Endodermal cell (in vitro differentiated cells): ENCODE data around the gene TMF1. TPM values are rescaled to one million over a fixed set of nuclear protein-coding genes. Genes with fewer than 3 reads are reported as not detected.

Source experiments
- DNase-seq: peaks from one replicate; pipeline ENCODE4 v3.0.0-alpha.2; 2017
- H3K27ac ChIP-seq: 2 replicates; pipeline ENCODE4 v1.5.1; 2013; ENCODE audit warnings: mild to moderate bottlenecking, low read depth, low read length, moderate library complexity
- H3K27me3 ChIP-seq: 2 replicates; pipeline ENCODE4 v1.6.1; 2013; ENCODE audit warnings: mild to moderate bottlenecking, low read length, moderate library complexity; ENCODE audit not compliant: insufficient read depth, control insufficient read depth, poor library complexity, severe bottlenecking
- H3K36me3 ChIP-seq: 2 replicates; pipeline ENCODE4 v1.7.0; 2013; ENCODE audit warnings: mild to moderate bottlenecking, low read length, moderate library complexity; ENCODE audit not compliant: control insufficient read depth, insufficient read depth
- H3K4me1 ChIP-seq: one replicate; pipeline ENCODE4 v1.7.0; 2013; ENCODE audit warnings: low read length; ENCODE audit not compliant: control insufficient read depth, insufficient read depth
- H3K4me3 ChIP-seq: 2 replicates; pipeline ENCODE4 v1.5.1; 2013; ENCODE audit warnings: mild to moderate bottlenecking, low read length, moderate library complexity
- H3K9ac ChIP-seq: 2 replicates; pipeline ENCODE4 v1.6.1; 2013; ENCODE audit warnings: mild to moderate bottlenecking, low read length, moderate library complexity; ENCODE audit not compliant: poor library complexity, severe bottlenecking; ENCODE audit errors: extremely low read depth
- H3K9me3 ChIP-seq: 2 replicates; pipeline ENCODE4 v1.6.1; 2013; ENCODE audit warnings: mild to moderate bottlenecking, low read length, moderate library complexity; ENCODE audit not compliant: control insufficient read depth
- H3K27ac Mint-ChIP-seq: 2 replicates; pipeline ENCODE4 v1.8.0; 2020; ENCODE audit warnings: mixed read lengths
- H3K27me3 Mint-ChIP-seq: 2 replicates; pipeline ENCODE4 v1.8.0; 2021; ENCODE audit warnings: mild to moderate bottlenecking, mixed read lengths; ENCODE audit not compliant: insufficient read depth
- H3K36me3 Mint-ChIP-seq: 2 replicates; pipeline ENCODE4 v1.8.0; 2020; ENCODE audit warnings: low read depth, mixed read lengths
- H3K4me1 Mint-ChIP-seq: 2 replicates; pipeline ENCODE4 v1.8.0; 2020; ENCODE audit warnings: mixed read lengths
- H3K4me3 Mint-ChIP-seq: 2 replicates; pipeline ENCODE4 v1.8.0; 2020; ENCODE audit warnings: mild to moderate bottlenecking, moderate library complexity, mixed read lengths
- H3K9me3 Mint-ChIP-seq: 2 replicates; pipeline ENCODE4 v1.8.0; 2020; ENCODE audit warnings: mild to moderate bottlenecking, mixed read lengths
- CTCF ChIP-seq: fragments of 200-600 bp; sonication (generic); conservative IDR thresholded peaks from 2 replicates; pipeline ENCODE4 v1.5.0; 2021; ENCODE audit warnings: antibody characterized with exemption, mild to moderate bottlenecking
- WGBS, 2 experiments: methylation state at CpG; one replicate each; pipeline versions ENCODE4 v1.1.5 to v1.1.7; 2013; ENCODE audit warnings: missing lambda C conversion rate in 2 of 2, mixed read lengths in 1 of 2; ENCODE audit not compliant: insufficient coverage in 1 of 2, insufficient read length in 1 of 2; 5-methylcytosine and 5-hydroxymethylcytosine counted together
- total RNA-seq, 2 donors: library from RNA; stranded (reverse); fragmentation: NEBNext Ultra II Directional in 1 of 2; extraction: Animal tissue kit (Norgen Biotek cat#: 25700) in 1 of 2; gene quantifications; 2 replicates in 1 of 2; 3 replicates in 1 of 2; pipeline ENCODE4 v1.2.1, GENCODE V29; 2021

The TMF1 gene
- total RNA-seq, 2 donors from 2014 or later = 25.6 to 31.3 TPM

GRCh38 chr3:69065318-69065964 lies 13.3 kb upstream of the TMF1 start:
- no peak for DNase-seq
- H3K9ac ChIP-seq = no peak overlapping the region
- Mint-ChIP-seq H3K36me3 (peaks cover 34% of the 10 kb centered on the region), H3K27ac (no peak overlapping the region), H3K9me3 (no peaks in the 10 kb centered on the region), H3K4me3 (no peak overlapping the region), H3K4me1 (no peaks in the 10 kb centered on the region), H3K27me3 (no peaks in the 10 kb centered on the region)
- H3K9me3 ChIP-seq = peaks cover 11% of the 10 kb centered on the region
- H3K27me3 ChIP-seq = no peaks in the 10 kb centered on the region
- no peaks in the 10 kb centered on the region for H3K4me1 ChIP-seq
- WGBS, 2 experiments = 94 to 100% methylated on average over 2 to 4 of the region's 6 CpGs
- no peak overlapping the region for H3K27ac ChIP-seq
- TF ChIP-seq CTCF = no peak
- no peak overlapping the region for H3K4me3 ChIP-seq
- H3K36me3 ChIP-seq = peaks cover 56% of the 10 kb centered on the region

- TF ChIP-seq CTCF = no peak
- no peak overlapping the region for H3K27ac ChIP-seq
- H3K9me3 ChIP-seq = peaks cover 11% of the 10 kb centered on the region
- 98% methylated on average over 2 of the region's 2 CpGs; no CpG with 5 or more reads in 1 of the 2 experiments for WGBS, 2 experiments
- no peaks in the 10 kb centered on the region for H3K27me3 ChIP-seq
- DNase-seq = no peak
- no peak overlapping the region for H3K4me3 ChIP-seq
- Mint-ChIP-seq H3K4me3 (no peak overlapping the region), H3K9me3 (no peaks in the 10 kb centered on the region), H3K4me1 (no peaks in the 10 kb centered on the region), H3K27me3 (no peaks in the 10 kb centered on the region), H3K36me3 (peaks cover 46% of the 10 kb centered on the region), H3K27ac (peak overlapping the region; percentile 13)
- H3K36me3 ChIP-seq = peaks cover 66% of the 10 kb centered on the region
- no peak overlapping the region for H3K9ac ChIP-seq
- H3K4me1 ChIP-seq = no peaks in the 10 kb centered on the region
Measured at GRCh38 chr3:69063636-69064035, 11.5 kb upstream of the TMF1 start.

- no peak for TF ChIP-seq CTCF
- Mint-ChIP-seq H3K4me1 (no peaks in the 10 kb centered on the region), H3K27ac (no peak overlapping the region), H3K36me3 (peaks cover 73% of the 10 kb centered on the region), H3K4me3 (no peak overlapping the region), H3K27me3 (no peaks in the 10 kb centered on the region), H3K9me3 (no peaks in the 10 kb centered on the region)
- Histone ChIP-seq H3K4me3 (no peak overlapping the region), H3K36me3 (peaks cover 95% of the 10 kb centered on the region), H3K27me3 (no peaks in the 10 kb centered on the region), H3K9me3 (peaks cover 11% of the 10 kb centered on the region), H3K4me1 (no peaks in the 10 kb centered on the region), H3K9ac (no peak overlapping the region), H3K27ac (no peak overlapping the region)
- DNase-seq = no peak
Measured at GRCh38 chr3:69059688-69060087, 7.6 kb upstream of the TMF1 start.
